CD4-positive, alpha-beta T cell treated with Interleukin-1 beta for 1 hour (primary cell): Measurements from ENCODE around the gene HMGCS1.
"Not testable (repeated sequence)": the region's sequence is repeated elsewhere in the genome, so short reads cannot be mapped to it uniquely, and the experiment has no call there.

Experiments
- DNase-seq, 2 donors: peaks; one replicate each; pipeline ENCODE4 v3.0.0-alpha.2; 2020 to 2022

Gene HMGCS1

DNA sequence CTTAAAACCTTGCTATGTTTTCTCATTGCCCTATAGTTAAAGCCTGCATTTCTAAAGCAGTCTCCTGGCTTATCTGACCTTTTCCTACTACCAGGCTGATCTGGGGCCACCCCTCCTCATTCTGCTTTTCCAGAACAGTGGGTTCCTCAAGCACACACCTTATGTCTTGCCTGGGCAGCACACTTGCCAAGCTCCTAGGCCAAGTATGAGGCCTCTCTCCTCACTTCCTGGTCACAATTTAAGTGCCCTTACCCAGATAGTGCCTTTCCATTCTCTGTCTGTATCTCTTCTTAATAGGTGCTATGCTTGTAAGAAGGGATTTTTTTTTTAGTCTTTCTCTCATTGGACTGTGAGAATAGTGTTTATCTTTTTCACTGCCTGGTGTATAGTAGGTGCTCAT, 39.7 kb downstream of the HMGCS1 start:
- no peak for DNase-seq

DNA sequence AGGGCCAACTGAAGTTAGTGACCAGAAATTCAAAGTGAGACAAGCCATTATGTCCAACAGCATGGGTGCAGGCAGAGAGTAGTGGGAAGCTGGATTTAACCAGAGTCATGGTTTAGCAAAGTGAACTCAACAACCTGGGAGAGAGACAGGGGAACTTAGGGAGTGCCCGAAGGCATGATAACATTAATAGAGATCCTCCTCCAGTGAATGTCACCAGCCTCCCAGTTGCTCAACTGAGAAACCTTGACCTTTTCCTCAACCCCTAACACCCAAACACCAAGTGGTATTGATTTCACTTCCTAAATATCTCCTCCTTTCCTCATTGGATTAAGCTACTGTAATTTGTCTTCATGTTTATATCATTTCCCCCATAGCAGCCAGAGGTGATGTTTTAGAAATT, 42.6 kb downstream of the HMGCS1 start:
- no peak for DNase-seq

DNA sequence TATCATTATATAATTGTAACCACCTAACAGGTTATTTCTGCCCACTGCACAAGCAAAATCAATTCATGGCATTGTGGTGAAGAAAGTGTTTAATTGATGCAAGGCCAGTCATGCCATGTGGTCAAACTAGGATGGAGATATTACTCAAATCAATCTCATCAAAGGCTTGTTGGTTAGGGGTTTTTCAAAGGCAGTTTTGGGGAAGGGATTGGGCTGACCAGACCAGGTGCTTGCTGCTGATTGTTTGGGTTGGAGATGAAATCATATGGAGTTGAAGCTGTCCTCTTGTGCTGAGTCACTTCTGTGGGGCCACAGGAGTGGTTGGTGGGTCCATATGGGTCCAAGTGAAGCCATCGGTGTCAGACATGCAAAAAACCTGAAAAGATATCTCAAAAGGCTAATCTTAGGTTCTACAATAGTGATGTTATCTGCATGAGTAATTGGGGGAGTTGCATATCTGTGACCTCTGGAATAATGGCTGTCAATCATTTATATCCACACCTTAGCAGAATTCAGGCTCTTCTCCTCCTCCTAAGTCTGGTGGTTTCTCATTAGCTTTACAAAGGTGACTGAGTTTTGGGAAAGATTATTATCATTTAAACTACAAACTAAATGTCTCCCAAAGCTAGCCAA, 44.9 kb downstream of the HMGCS1 start:
- DNase-seq: no peak

DNA sequence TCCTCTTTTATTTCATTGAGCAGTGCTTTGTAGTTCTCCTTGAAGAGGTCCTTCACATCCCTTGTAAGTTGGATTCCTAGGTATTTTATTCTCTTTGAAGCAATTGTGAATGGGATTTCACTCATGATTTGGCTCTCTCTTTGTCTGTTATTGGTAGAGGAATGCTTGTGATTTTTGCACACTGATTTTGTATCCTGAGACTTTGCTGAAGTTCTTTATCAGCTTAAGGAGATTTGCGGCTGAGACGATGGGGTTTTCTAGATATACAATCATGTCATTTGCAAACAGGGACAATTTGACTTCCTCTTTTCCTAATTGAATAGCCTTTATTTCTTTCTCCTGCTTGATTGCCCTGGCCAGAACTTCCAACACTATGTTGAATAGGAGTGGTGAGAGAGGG, 50.9 kb downstream of the HMGCS1 start:
- DNase-seq: not testable (repeated sequence)

DNA sequence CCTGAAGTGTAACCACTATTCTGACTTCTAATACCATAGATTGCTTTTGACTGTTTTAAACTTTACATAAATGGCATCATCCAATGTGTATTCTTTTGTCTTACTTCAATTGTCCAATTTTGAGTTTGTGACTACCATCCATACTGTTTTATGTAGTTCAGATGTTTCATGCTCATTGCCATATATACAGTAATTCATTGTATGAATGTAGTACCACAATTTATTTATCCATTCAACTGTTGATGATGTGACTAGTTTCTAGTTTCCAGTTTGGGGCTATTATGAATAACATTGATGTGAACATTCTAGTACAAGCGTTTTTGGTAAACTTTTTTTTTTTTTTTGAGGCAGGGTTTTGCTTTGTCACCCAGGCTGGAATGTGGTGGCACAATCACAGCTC, 55.1 kb downstream of the HMGCS1 start:
- DNase-seq: no peak

DNA sequence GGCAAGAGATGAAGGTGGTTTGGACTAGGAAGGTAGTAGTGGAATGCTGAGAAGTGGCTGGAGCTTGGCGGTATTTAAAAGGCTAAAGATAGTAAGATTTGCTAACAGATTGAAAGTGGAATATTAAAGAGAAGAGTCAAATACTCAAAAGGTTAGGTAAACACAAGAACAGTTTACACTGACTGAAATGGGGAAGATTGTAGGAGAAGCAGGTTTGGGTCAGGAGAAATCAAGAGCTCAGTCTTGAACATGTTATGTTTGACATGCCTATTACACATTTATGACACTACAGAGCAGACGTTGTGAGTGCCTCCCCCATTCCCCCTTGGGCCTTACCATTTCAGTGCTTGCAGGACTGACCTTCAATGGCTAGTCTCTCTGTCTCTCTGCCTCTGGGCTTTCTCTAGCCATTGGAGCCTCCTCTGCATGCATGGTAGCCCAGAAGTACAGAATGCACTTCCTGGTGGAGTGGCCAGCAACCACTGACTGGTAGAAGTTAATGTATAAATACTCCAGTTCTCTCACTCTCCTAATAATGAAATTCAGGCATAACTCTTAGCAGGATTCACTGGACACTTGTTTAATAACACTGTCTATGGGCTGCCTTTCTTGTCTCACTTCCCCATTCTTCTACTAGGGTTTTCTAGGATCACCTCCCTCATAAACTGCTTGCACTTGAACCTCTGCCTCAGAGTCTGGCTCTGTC, 56.8 kb downstream of the HMGCS1 start:
- DNase-seq: no peak

DNA sequence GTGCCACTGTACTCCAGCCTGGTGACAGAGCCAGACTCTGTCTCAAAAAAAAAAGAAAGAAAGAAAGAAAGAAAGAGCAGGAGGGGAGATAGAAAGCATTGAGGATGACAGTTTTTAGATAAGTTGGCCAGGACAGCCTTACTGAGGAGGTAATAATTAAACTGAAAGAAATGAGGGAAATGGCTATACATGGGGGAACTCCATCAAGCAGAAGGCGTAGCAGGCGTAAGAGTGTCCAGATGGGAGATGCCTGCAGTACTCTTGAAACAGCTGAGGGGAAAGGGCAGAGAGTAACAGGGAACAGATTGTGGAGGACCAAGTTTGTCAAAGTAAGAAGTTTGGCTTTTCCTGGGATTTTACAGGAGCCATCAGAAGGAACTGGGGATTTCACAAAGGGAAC, 57.5 kb downstream of the HMGCS1 start:
- no peak for DNase-seq

DNA sequence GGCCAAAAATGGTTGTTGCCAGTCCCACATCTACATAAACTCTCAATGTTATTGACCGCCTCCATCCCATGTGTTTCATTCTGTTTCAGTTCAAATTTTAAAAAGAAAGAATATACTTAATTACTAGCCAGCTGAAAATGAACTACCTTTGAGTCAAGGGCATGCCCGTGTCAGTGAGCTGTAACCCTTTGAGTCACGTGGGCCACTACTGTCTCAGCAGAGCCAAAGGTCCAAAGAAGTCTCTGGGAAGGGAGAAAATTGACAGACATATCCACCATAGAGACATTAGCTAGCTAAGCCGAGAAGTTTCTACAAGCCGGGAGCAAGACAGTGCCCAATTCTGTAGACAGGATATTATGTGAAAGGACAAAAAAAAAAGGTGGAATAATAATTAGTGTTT, 61.5 kb downstream of the HMGCS1 start:
- no peak for DNase-seq

DNA sequence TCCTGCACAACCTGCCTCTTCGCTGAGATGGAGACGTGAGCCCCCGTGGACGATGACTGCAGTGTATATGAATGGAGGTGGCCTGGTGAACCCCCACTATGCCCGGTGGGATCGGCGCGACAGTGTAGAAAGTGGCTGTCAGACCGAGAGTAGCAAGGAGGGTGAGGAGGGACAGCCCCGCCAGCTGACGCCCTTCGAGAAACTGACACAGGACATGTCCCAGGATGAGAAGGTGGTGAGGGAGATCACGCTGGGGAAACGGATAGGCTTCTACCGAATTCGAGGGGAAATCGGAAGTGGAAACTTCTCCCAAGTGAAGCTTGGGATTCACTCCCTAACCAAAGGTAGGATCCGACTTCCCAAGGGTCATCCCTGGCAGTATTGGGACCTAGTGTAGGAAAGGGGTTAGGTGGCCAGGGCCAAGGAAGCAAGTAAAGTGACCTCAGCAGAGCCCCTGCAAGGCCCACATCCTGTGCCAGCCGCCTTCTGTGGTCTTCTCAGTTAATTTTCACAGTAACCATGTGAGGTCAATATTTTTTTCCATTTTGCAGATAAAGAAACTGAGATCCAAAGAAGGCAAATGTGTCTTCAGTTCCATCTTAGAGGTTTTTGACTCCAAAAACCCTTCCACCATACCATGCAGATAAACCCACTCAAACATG, 67.4 kb downstream of the HMGCS1 start:
- DNase-seq: no peak

DNA sequence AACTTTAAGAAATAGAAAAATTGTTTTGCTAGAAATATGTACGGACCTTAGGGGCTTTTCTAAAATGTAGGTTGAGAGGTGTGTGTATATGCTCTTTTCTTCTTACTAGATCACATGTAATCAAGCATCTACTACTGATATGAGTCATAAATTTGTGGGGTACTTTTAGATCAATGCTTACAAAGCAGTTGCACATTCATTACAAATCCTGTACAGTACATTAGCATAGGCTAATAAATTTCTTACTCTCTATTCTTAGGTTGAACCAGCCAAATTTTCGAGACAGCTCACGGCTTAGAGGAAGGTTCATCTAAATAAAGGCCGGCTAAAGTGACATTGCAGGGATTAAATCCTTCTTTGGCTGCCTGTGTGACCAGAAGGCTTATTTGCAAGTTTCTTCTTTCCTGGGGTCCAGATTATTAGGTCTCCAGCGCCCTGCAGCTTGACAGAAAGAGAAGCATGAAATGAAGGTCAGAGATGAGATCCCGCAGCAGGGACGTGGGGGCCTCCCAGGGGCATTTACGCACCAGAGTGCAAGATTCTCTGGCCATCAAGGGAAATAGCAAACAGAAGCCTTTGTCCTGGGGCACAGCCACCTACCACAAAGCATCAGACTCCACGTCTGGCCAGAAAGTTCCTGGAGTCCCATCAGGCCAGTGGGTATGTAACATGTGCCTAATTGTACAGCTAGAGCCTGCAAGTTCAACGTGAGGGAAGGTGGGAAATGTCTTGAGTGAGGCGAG, 68.2 kb downstream of the HMGCS1 start:
- DNase-seq: no peak

DNA sequence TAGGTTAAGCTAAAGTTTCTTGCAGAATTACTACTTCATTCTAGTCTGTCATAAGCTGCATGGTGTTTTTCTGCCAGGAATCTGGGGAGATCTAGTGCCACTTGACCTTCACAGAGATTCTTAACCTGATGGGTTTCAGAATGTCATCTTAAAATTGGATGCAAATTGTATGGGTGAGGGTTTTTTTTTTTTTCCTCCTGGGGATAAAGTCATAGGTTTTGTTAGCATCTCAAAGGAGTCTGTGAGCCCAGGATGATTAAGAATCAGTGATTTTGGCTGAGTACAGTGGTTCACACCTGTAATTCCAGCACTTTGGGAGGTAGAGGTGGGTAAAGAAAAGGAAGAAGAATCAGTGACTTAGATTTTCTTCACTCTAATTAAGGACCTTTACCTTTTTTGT, 69.9 kb downstream of the HMGCS1 start:
- DNase-seq: no peak

DNA sequence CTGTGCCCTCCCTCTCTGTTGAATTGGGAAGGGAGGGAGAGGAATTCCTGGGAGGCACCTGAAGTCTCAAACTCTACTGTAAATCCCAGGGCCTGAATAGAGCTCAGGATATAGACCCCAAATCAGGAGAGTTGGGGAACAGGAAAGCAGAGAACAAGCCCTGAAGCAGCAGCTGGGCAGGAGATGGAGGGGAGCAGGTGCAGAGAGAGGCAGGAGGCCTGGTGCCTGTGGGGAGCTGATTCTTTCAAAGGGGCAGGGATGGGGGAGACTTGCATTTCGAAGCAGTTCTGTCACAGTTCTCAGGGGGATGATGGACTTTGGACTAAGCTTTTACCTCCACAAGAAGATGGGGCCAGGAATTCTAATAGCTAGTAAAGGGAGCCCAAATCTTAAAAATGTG, 71.0 kb downstream of the HMGCS1 start:
- DNase-seq: no peak
